HCT116 (cell line): ENCODE results near the gene TRIM67. TPM values are rescaled to one million over a fixed set of nuclear protein-coding genes. Genes with fewer than 3 reads are reported as not detected.

Source experiments
- ATAC-seq: fragments of 200-7000 bp; cut with Tn5 transposase; 2 replicates; pipeline ENCODE4 v1.9.1; 2020; ENCODE audit warnings: mild to moderate bottlenecking, moderate library complexity
- BruUV-seq: library from RNA; stranded (reverse); fragments of 400-500 nt; replicated peaks from 2 replicates; lab custom pipeline; 2021; lab: Mats Ljungman, UMichigan
- CTCF ChIA-PET: fragments of 300-600 bp; sonication (Branson Sonifier 250); formaldehyde crosslinking; loops from one replicate; lab custom pipeline; 2021; ENCODE audit warnings: antibody characterized with exemption; lab: Charles Lee
- POLR2A ChIA-PET: fragments of 300-600, 350-600 bp; sonication (Branson Sonifier 250); formaldehyde crosslinking; loops from one replicate; lab custom pipeline; 2021; ENCODE audit warnings: antibody characterized with exemption; lab: Charles Lee
- RAD21 ChIA-PET, 2 experiments: fragments of 300-600 bp; sonication (Branson Sonifier 250); formaldehyde crosslinking; loops; one replicate each; lab custom pipeline; 2023; ENCODE audit warnings: low total read pairs in 2 of 2; ENCODE audit not compliant: uncharacterized antibody in 2 of 2, unreplicated experiment in 2 of 2, low non-redundant PET in 1 of 2; lab: Charles Lee
- DNase-seq: peaks from one replicate; pipeline ENCODE4 v3.0.0-alpha.2; 2010; ENCODE audit warnings: low read depth, low spot score
- H2AFZ ChIP-seq: fragments of 200-600 bp; shearing (Covaris generic), sonication (generic); 2 replicates; pipeline ENCODE4 v1.6.1; 2017; ENCODE audit warnings: low read depth, mixed run types, mixed read lengths, antibody characterized with exemption, low read length; ENCODE audit not compliant: poor library complexity, severe bottlenecking
- H3K27ac ChIP-seq: 2 replicates; pipeline ENCODE4 v1.5.1; 2012; ENCODE audit warnings: low read depth, low read length
- H3K27me3 ChIP-seq: fragments of 200-600 bp; sonication (generic); 2 replicates; pipeline ENCODE4 v1.6.1; 2016; ENCODE audit warnings: mixed run types, low read length, mixed read lengths; ENCODE audit not compliant: insufficient read depth
- H3K36me3 ChIP-seq, 2 experiments: fragments of 200-500 bp in 1 of 2; fragments of 200-600 bp in 1 of 2; sonication (Bioruptor generic) in 1 of 2; sonication (generic) in 1 of 2; 2 replicates each; pipeline versions ENCODE4 v1.5.1 to v1.6.1; 2014 to 2016; ENCODE audit warnings: low read length in 2 of 2, inconsistent platforms in 1 of 2, mixed read lengths in 1 of 2, mixed run types in 1 of 2; ENCODE audit not compliant: insufficient read depth in 2 of 2, control insufficient read depth in 1 of 2
- H3K4me1 ChIP-seq, 2 experiments: fragments of 200-600 bp in 1 of 2; sonication (generic) in 1 of 2; 2 replicates each; pipeline versions ENCODE4 v1.5.1 to v1.6.1; 2012 to 2017; ENCODE audit warnings: low read length in 2 of 2, inconsistent platforms in 1 of 2, mild to moderate bottlenecking in 1 of 2, mixed read lengths in 1 of 2, mixed run types in 1 of 2, moderate library complexity in 1 of 2; ENCODE audit not compliant: insufficient read depth in 2 of 2, control insufficient read depth in 1 of 2
- H3K4me2 ChIP-seq: fragments of 200-600 bp; sonication (generic); 2 replicates; pipeline ENCODE4 v1.6.1; 2017; ENCODE audit warnings: mixed run types, low read length, mixed read lengths
- H3K4me3 ChIP-seq, 2 experiments: fragments of 200-600 bp in 1 of 2; sonication (generic) in 1 of 2; replicated peaks in 1 of 2; 2 replicates each; pipeline ENCODE4 v1.5.1; 2011 to 2016; ENCODE audit warnings: low read length in 2 of 2, control low read depth in 1 of 2, low read depth in 1 of 2, mild to moderate bottlenecking in 1 of 2, mixed read lengths in 1 of 2, mixed run types in 1 of 2
- H3K79me2 ChIP-seq: fragments of 200-600 bp; sonication (generic); 2 replicates; pipeline ENCODE4 v1.6.1; 2017; ENCODE audit warnings: mild to moderate bottlenecking, mixed run types, low read length, moderate library complexity, mixed read lengths; ENCODE audit not compliant: insufficient read depth
- H3K9ac ChIP-seq: fragments of 200-600 bp; sonication (generic); 2 replicates; pipeline ENCODE4 v1.6.1; 2016; ENCODE audit warnings: low read length, mixed read lengths
- H3K9me2 ChIP-seq: fragments of 200-600 bp; sonication (generic), shearing (Covaris generic); 2 replicates; pipeline ENCODE4 v1.6.1; 2017; ENCODE audit warnings: mixed run types, mild to moderate bottlenecking, moderate library complexity; ENCODE audit not compliant: insufficient read depth
- H3K9me3 ChIP-seq, 2 experiments: fragments of 200-500 bp in 1 of 2; fragments of 200-600 bp in 1 of 2; sonication (Bioruptor generic) in 1 of 2; sonication (generic) in 1 of 2; 2 replicates each; pipeline ENCODE4 v1.6.1; 2014 to 2017; ENCODE audit warnings: low read length in 2 of 2, mixed read lengths in 2 of 2, inconsistent platforms in 1 of 2, low read depth in 1 of 2, mild to moderate bottlenecking in 1 of 2, mixed run types in 1 of 2, moderate library complexity in 1 of 2; ENCODE audit not compliant: control insufficient read depth in 1 of 2, insufficient read depth in 1 of 2
- H4K20me1 ChIP-seq: fragments of 200-600 bp; sonication (generic), shearing (Covaris generic); 2 replicates; pipeline ENCODE4 v1.6.1; 2017; ENCODE audit warnings: mixed run types, mild to moderate bottlenecking, moderate library complexity; ENCODE audit not compliant: insufficient read depth
- CBX3 ChIP-seq: IDR thresholded peaks from 2 replicates; pipeline ENCODE4 v1.6.1; 2012; ENCODE audit warnings: low read depth
- EGR1 ChIP-seq: IDR thresholded peaks from 2 replicates; pipeline ENCODE4 v1.6.1; 2012; ENCODE audit warnings: low read depth
- EZH2phosphoT487 ChIP-seq: fragments of 200-600 bp; IDR thresholded peaks from 2 replicates; pipeline ENCODE4 v1.6.1; 2018; ENCODE audit warnings: antibody characterized with exemption, borderline replicate concordance
- JUND ChIP-seq: IDR thresholded peaks from 2 replicates; pipeline ENCODE4 v1.6.1; 2012
- POLR2AphosphoS5 ChIP-seq: IDR thresholded peaks from 2 replicates; pipeline ENCODE4 v1.6.1; 2011; ENCODE audit warnings: mild to moderate bottlenecking, low read depth, low read length, moderate library complexity
- SIN3A ChIP-seq: IDR thresholded peaks from 2 replicates; pipeline ENCODE4 v1.6.1; 2012; ENCODE audit warnings: low read depth
- ZBTB33 ChIP-seq: IDR thresholded peaks from 2 replicates; pipeline ENCODE4 v1.6.1; 2011; ENCODE audit warnings: mild to moderate bottlenecking, low read length, moderate library complexity; ENCODE audit not compliant: insufficient replicate concordance; ENCODE audit errors: extremely low read depth
- ZFX ChIP-seq: fragments of 450-650 bp; IDR thresholded peaks from 2 replicates; pipeline ENCODE4 v1.6.1; 2017
- ZNF274 ChIP-seq: fragments of 200-500 bp; sonication (Bioruptor generic); IDR thresholded peaks from 2 replicates; pipeline ENCODE4 v1.6.1; 2014; ENCODE audit warnings: mild to moderate bottlenecking, low read depth, low read length, inconsistent platforms
- intact Hi-C: fragments of 100-400 bp; cut with micrococcal nuclease; formaldehyde crosslinking; loops from 2 replicates; pipeline ENCODE4 v1.10.0; 2022
- total RNA-seq: library from RNA; stranded (reverse); gene quantifications from one replicate; pipeline ENCODE4 v1.2.1, GENCODE V29; 2021; ENCODE audit not compliant: unreplicated experiment
- TF ChIP-seq, protein P1 (sequence below): IDR thresholded peaks from 2 replicates; pipeline ENCODE4 v1.6.1; 2012; ENCODE audit warnings: low read depth
- TF ChIP-seq, protein P2 (sequence below), 3 experiments: fragments of 200-600 bp in 1 of 3; sonication (generic) in 1 of 3; IDR thresholded peaks in 2 of 3; conservative IDR thresholded peaks in 1 of 3; 2 replicates each; pipeline ENCODE4 v1.5.1; 2012 to 2017; ENCODE audit warnings: low read depth in 2 of 3, low read length in 2 of 3, antibody characterized with exemption in 1 of 3, borderline replicate concordance in 1 of 3, control low read depth in 1 of 3, mild to moderate bottlenecking in 1 of 3, mixed read lengths in 1 of 3, mixed run types in 1 of 3, moderate library complexity in 1 of 3; ENCODE audit not compliant: insufficient read depth in 1 of 3

The TRIM67 gene
- total RNA-seq, 1 experiment from 2014 or later: 0.02 TPM

DNA sequence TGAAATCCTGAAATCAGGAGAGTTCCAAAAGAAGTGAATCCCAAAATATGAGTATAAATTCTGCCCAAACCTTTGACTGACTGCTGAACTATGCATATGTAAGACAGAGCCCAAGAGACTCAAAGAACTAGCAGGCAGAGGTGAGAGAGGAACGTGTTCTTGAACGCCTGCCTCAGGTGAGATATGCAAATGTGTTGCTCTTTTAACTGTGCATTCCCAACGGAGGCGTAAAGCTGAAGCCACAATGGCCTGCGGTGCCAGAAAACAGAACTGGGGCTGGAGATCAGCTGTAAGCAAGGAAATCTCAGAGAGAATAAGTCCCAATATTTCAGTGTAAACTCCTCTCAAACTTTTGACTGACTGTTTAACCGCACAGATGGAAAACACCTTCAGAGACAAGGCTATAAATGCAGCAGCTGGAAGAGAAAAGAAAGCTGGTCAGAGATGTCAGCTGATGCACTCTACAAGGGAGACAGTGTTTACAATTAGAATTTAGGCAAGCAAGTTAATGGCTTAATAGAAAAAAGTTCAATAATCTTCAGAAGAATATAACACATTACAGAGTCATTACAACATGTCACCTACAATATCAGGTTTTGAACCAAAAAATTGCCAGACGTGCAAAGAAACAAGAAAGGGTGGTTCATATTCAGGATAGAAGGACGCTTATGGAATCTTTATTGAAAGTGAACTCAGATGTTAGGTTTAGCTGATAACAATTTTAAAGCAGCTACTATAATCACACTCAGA lies 43.0 kb upstream of the TRIM67 start:
- CTCF ChIA-PET: no interaction called here
- intact Hi-C loops: no loop called here

More for the DNA sequence above, 43.0 kb upstream of the TRIM67 start:
- POLR2A ChIA-PET: no interaction called here
- no peak overlapping the region for H3K4me3 ChIP-seq
- RAD21 ChIA-PET: no interaction called here
- no peaks in the 10 kb centered on the region for H3K9me2 ChIP-seq
- ATAC-seq (no peak), DNase-seq (no peak)
- no peaks in the 10 kb centered on the region for H3K27me3 ChIP-seq
- no peak overlapping the region for H3K27ac ChIP-seq
- no peak overlapping the region for H3K4me2 ChIP-seq
- no peaks in the 10 kb centered on the region for H3K4me1 ChIP-seq
- TF ChIP-seq ZBTB33: no peak
- TF ChIP-seq, protein P1, sequence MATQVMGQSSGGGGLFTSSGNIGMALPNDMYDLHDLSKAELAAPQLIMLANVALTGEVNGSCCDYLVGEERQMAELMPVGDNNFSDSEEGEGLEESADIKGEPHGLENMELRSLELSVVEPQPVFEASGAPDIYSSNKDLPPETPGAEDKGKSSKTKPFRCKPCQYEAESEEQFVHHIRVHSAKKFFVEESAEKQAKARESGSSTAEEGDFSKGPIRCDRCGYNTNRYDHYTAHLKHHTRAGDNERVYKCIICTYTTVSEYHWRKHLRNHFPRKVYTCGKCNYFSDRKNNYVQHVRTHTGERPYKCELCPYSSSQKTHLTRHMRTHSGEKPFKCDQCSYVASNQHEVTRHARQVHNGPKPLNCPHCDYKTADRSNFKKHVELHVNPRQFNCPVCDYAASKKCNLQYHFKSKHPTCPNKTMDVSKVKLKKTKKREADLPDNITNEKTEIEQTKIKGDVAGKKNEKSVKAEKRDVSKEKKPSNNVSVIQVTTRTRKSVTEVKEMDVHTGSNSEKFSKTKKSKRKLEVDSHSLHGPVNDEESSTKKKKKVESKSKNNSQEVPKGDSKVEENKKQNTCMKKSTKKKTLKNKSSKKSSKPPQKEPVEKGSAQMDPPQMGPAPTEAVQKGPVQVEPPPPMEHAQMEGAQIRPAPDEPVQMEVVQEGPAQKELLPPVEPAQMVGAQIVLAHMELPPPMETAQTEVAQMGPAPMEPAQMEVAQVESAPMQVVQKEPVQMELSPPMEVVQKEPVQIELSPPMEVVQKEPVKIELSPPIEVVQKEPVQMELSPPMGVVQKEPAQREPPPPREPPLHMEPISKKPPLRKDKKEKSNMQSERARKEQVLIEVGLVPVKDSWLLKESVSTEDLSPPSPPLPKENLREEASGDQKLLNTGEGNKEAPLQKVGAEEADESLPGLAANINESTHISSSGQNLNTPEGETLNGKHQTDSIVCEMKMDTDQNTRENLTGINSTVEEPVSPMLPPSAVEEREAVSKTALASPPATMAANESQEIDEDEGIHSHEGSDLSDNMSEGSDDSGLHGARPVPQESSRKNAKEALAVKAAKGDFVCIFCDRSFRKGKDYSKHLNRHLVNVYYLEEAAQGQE: no peak
- TF ChIP-seq ZFX: no peak
- TF ChIP-seq ZNF274: no peak
- TF ChIP-seq CBX3: no peak
- TF ChIP-seq JUND: no peak
- TF ChIP-seq, protein P2, sequence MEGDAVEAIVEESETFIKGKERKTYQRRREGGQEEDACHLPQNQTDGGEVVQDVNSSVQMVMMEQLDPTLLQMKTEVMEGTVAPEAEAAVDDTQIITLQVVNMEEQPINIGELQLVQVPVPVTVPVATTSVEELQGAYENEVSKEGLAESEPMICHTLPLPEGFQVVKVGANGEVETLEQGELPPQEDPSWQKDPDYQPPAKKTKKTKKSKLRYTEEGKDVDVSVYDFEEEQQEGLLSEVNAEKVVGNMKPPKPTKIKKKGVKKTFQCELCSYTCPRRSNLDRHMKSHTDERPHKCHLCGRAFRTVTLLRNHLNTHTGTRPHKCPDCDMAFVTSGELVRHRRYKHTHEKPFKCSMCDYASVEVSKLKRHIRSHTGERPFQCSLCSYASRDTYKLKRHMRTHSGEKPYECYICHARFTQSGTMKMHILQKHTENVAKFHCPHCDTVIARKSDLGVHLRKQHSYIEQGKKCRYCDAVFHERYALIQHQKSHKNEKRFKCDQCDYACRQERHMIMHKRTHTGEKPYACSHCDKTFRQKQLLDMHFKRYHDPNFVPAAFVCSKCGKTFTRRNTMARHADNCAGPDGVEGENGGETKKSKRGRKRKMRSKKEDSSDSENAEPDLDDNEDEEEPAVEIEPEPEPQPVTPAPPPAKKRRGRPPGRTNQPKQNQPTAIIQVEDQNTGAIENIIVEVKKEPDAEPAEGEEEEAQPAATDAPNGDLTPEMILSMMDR (IDR thresholded peaks at IDR 0.05 in 2 of 3, conservative IDR thresholded peaks at IDR 0.05 in 1 of 3; ENCODE audit: borderline replicate concordance in 1 of 3, insufficient read depth in 1 of 3, low read depth in 2 of 3, low read length in 2 of 3): no peak
- TF ChIP-seq SIN3A: no peak
- TF ChIP-seq EZH2phosphoT487: no peak
- no peak for TF ChIP-seq POLR2AphosphoS5
- TF ChIP-seq EGR1: no peak
- H3K9me3 ChIP-seq: no peaks in the 10 kb centered on the region
- no peaks in the 10 kb centered on the region for H4K20me1 ChIP-seq
- BruUV-seq: no TSS peak
- no peaks in the 10 kb centered on the region for H3K36me3 ChIP-seq
- no peak overlapping the region for H2AFZ ChIP-seq
- H3K9ac ChIP-seq: no peak overlapping the region
- H3K79me2 ChIP-seq: no peaks in the 10 kb centered on the region
